HEK293 (cell line): ENCODE measurements around the gene APOBEC3C.

Source experiments
- GLI4 ChIP-seq: fragments of 450-650 bp; formaldehyde crosslinking; IDR thresholded peaks from 2 replicates; pipeline ENCODE4 v1.5.1; 2016; ENCODE audit warnings: missing biosample characterization, missing genetic modification characterization
- KLF1 ChIP-seq: fragments of 450-650 bp; formaldehyde crosslinking; IDR thresholded peaks from 2 replicates; pipeline ENCODE4 v1.5.1; 2016; ENCODE audit warnings: missing biosample characterization, missing genetic modification characterization
- SP2 ChIP-seq: fragments of 450-650 bp; formaldehyde crosslinking; IDR thresholded peaks from 2 replicates; pipeline ENCODE4 v1.5.1; 2016; ENCODE audit warnings: missing biosample characterization, missing genetic modification characterization
- ZBTB21 ChIP-seq: fragments of 450-650 bp; formaldehyde crosslinking; IDR thresholded peaks from 2 replicates; pipeline ENCODE4 v1.5.1; 2017; ENCODE audit warnings: missing biosample characterization, missing genetic modification characterization
- ZNF169 ChIP-seq: fragments of 450-650 bp; formaldehyde crosslinking; IDR thresholded peaks from 2 replicates; pipeline ENCODE4 v1.5.1; 2016; ENCODE audit warnings: missing biosample characterization, missing genetic modification characterization
- ZNF274 ChIP-seq, 2 experiments: fragments of 200-500 bp in 1 of 2; fragments of 450-650 bp in 1 of 2; sonication (Bioruptor generic) in 1 of 2; formaldehyde crosslinking in 1 of 2; IDR thresholded peaks; 2 replicates each; pipeline versions ENCODE4 v1.5.1 to v1.6.1; 2014 to 2016; ENCODE audit warnings: borderline replicate concordance in 1 of 2, inconsistent platforms in 1 of 2, low read length in 1 of 2, missing biosample characterization in 1 of 2, missing genetic modification characterization in 1 of 2
- ZNF670 ChIP-seq: fragments of 450-650 bp; formaldehyde crosslinking; IDR thresholded peaks from 2 replicates; pipeline ENCODE4 v1.5.1; 2016; ENCODE audit warnings: missing biosample characterization, missing genetic modification characterization, low read depth
- ZNF792 ChIP-seq: fragments of 450-650 bp; formaldehyde crosslinking; IDR thresholded peaks from 2 replicates; pipeline ENCODE4 v1.5.1; 2016; ENCODE audit warnings: missing biosample characterization, missing genetic modification characterization
- TF ChIP-seq, protein P1 (sequence below): fragments of 450-650 bp; formaldehyde crosslinking; IDR thresholded peaks from 2 replicates; pipeline ENCODE4 v1.5.1; 2016; ENCODE audit warnings: missing biosample characterization, missing genetic modification characterization
- TF ChIP-seq, protein P2 (sequence below): fragments of 450-650 bp; formaldehyde crosslinking; IDR thresholded peaks from 2 replicates; pipeline ENCODE4 v1.5.1; 2016; ENCODE audit warnings: missing biosample characterization, missing genetic modification characterization

GRCh38 chr22:38964989-38965388 lies 49.1 kb upstream of the APOBEC3C start:
- TF ChIP-seq, protein P1, sequence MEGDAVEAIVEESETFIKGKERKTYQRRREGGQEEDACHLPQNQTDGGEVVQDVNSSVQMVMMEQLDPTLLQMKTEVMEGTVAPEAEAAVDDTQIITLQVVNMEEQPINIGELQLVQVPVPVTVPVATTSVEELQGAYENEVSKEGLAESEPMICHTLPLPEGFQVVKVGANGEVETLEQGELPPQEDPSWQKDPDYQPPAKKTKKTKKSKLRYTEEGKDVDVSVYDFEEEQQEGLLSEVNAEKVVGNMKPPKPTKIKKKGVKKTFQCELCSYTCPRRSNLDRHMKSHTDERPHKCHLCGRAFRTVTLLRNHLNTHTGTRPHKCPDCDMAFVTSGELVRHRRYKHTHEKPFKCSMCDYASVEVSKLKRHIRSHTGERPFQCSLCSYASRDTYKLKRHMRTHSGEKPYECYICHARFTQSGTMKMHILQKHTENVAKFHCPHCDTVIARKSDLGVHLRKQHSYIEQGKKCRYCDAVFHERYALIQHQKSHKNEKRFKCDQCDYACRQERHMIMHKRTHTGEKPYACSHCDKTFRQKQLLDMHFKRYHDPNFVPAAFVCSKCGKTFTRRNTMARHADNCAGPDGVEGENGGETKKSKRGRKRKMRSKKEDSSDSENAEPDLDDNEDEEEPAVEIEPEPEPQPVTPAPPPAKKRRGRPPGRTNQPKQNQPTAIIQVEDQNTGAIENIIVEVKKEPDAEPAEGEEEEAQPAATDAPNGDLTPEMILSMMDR = no peak
- TF ChIP-seq SP2 (tag by site-specific recombination) (no peak), ZNF792 (tag by site-specific recombination) (no peak), ZBTB21 (tag by site-specific recombination) (no peak), ZNF169 (tag by site-specific recombination) (no peak), GLI4 (tag by site-specific recombination) (no peak), ZNF274 (IDR thresholded peaks at IDR 0.05; ENCODE audit: low read length) (no peak), ZNF274 (tag by site-specific recombination; IDR thresholded peaks at IDR 0.05; ENCODE audit: borderline replicate concordance) (no peak), ZNF670 (tag by site-specific recombination) (no peak), KLF1 (no peak)
- TF ChIP-seq, protein P2, sequence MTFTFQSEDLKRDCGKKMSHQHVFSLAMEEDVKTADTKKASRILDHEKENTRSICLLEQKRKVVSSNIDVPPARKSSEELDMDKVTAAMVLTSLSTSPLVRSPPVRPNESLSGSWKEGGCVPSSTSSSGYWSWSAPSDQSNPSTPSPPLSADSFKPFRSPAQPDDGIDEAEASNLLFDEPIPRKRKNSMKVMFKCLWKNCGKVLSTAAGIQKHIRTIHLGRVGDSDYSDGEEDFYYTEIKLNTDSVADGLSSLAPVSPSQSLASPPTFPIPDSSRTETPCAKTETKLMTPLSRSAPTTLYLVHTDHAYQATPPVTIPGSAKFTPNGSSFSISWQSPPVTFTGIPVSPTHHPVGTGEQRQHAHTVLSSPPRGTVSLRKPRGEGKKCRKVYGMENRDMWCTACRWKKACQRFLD (tag by site-specific recombination) = no peak
